K562 (cell line): Measurements from ENCODE around the gene AMH. TPM values are rescaled to one million over a fixed set of nuclear protein-coding genes. Genes with fewer than 3 reads are reported as not detected.
A peak's percentile ranks its signal among the peaks of the same experiment; 100 is the strongest.

Source experiments
- ATAC-seq: fragments of 200-7000 bp; cut with Tn5 transposase; 3 replicates; pipeline ENCODE4 v1.9.1; 2020; ENCODE audit warnings: moderate library complexity
- BruUV-seq: library from RNA; stranded (reverse); fragments of 400-500 nt; replicated peaks from 2 replicates; lab custom pipeline; 2021; lab: Mats Ljungman, UMichigan
- CTCF ChIA-PET: fragments of 300-600 bp; formaldehyde crosslinking; extraction: SDS; loops from one replicate; lab custom pipeline; 2021; ENCODE audit warnings: low intra/inter-chr PET ratio; lab: Yijun Ruan, JAX
- POLR2A ChIA-PET: fragments of 300-600, 350-650 bp; sonication (Branson Sonifier 250); formaldehyde crosslinking; extraction: SDS; loops from one replicate; lab custom pipeline; 2021; ENCODE audit warnings: antibody characterized with exemption, inconsistent platforms; lab: Yijun Ruan, JAX
- DNase-seq, 4 experiments: peaks; one replicate each; pipeline versions ENCODE4 v3.0.0 to v3.0.0-alpha.2; 2011 to 2018; ENCODE audit warnings: low spot score in 3 of 4, mixed read lengths in 3 of 4; ENCODE audit errors: extremely low read depth in 1 of 4
- FAIRE-seq: peaks from 2 replicates; lab custom pipeline; 2011; peaks lifted over from hg19 to GRCh38; lab: Jason Lieb, UNC
- H2AFZ ChIP-seq: 2 replicates; pipeline ENCODE4 v1.6.0; 2011; ENCODE audit warnings: low read depth, low read length, control low read depth, inconsistent platforms
- H3K27ac ChIP-seq: fragments of 200-600 bp; 3 replicates; pipeline ENCODE4 v1.8.0; 2011; ENCODE audit warnings: low read depth, mild to moderate bottlenecking, control low read depth, inconsistent platforms, low read length, moderate library complexity, mixed read lengths; ENCODE audit errors: extremely low read depth
- H3K27me3 ChIP-seq, 2 experiments: fragments of 300-600 bp in 1 of 2; 2 replicates in 1 of 2; 3 replicates in 1 of 2; pipeline versions ENCODE4 v1.6.0 to v1.8.0; 2011; ENCODE audit warnings: inconsistent platforms in 2 of 2, low read length in 2 of 2, mild to moderate bottlenecking in 1 of 2, mixed read lengths in 1 of 2, moderate library complexity in 1 of 2; ENCODE audit not compliant: control insufficient read depth in 2 of 2, insufficient read depth in 2 of 2
- H3K36me3 ChIP-seq: fragments of 300-600 bp; 3 replicates; pipeline ENCODE4 v1.8.0; 2011; ENCODE audit warnings: mild to moderate bottlenecking, low read length, inconsistent platforms; ENCODE audit not compliant: control insufficient read depth, insufficient read depth
- H3K4me1 ChIP-seq, 2 experiments: fragments of 200-600 bp in 1 of 2; replicated peaks in 1 of 2; 2 replicates in 1 of 2; 3 replicates in 1 of 2; pipeline versions ENCODE4 v1.5.1 to v1.8.0; 2011; ENCODE audit warnings: inconsistent platforms in 2 of 2, low read length in 2 of 2, mild to moderate bottlenecking in 1 of 2, mixed read lengths in 1 of 2, moderate library complexity in 1 of 2; ENCODE audit not compliant: control insufficient read depth in 2 of 2, insufficient read depth in 2 of 2
- H3K4me2 ChIP-seq: 2 replicates; pipeline ENCODE4 v1.6.1; 2011; ENCODE audit warnings: low read length, control low read depth, inconsistent platforms, mixed read lengths; ENCODE audit not compliant: insufficient read depth
- H3K4me3 ChIP-seq: fragments of 200-600 bp; sonication (generic), shearing (Covaris generic); 2 replicates; pipeline ENCODE4 v1.5.1; 2016; ENCODE audit warnings: control low read depth, inconsistent platforms
- H3K79me2 ChIP-seq: fragments of 200-600 bp; 3 replicates; pipeline ENCODE4 v1.8.0; 2011; ENCODE audit warnings: low read length, inconsistent platforms; ENCODE audit not compliant: control insufficient read depth, insufficient read depth
- H3K9ac ChIP-seq, 2 experiments: 2 replicates each; pipeline versions ENCODE4 v1.6.0 to v1.6.1; 2011; ENCODE audit warnings: low read depth in 2 of 2, low read length in 2 of 2, control low read depth in 1 of 2, inconsistent platforms in 1 of 2, mild to moderate bottlenecking in 1 of 2, mixed read lengths in 1 of 2; ENCODE audit not compliant: insufficient read depth in 1 of 2
- H3K9me1 ChIP-seq: one replicate; pipeline ENCODE4 v1.6.0; 2011; ENCODE audit warnings: inconsistent platforms, mild to moderate bottlenecking, low read length, moderate library complexity; ENCODE audit not compliant: control insufficient read depth, insufficient read depth
- H3K9me3 ChIP-seq: replicated peaks from 2 replicates; pipeline ENCODE4 v1.5.1; 2011; ENCODE audit warnings: low read depth, low read length, inconsistent platforms; ENCODE audit not compliant: control insufficient read depth, insufficient read depth
- H4K20me1 ChIP-seq: replicated peaks from 2 replicates; pipeline ENCODE4 v1.6.1; 2011; ENCODE audit warnings: low read length, inconsistent platforms, mixed read lengths; ENCODE audit not compliant: control insufficient read depth, insufficient read depth
- BRF1 ChIP-seq: IDR thresholded peaks from 3 replicates; pipeline ENCODE4 v1.6.1; 2011; ENCODE audit warnings: borderline replicate concordance, mild to moderate bottlenecking; ENCODE audit not compliant: insufficient read length; ENCODE audit errors: extremely low read depth
- GTF2E2 ChIP-seq: fragments of 200-800 bp; sonication (Bioruptor generic); IDR thresholded peaks from 2 replicates; pipeline ENCODE4 v1.6.1; 2016; ENCODE audit warnings: missing genetic modification characterization, missing compliant biosample characterization
- KLF16 ChIP-seq: IDR thresholded peaks from 2 replicates; pipeline ENCODE4 v1.6.1; 2016; ENCODE audit warnings: antibody characterized with exemption
- NR2F6 ChIP-seq: fragments of 450-650 bp; formaldehyde crosslinking; IDR thresholded peaks from 2 replicates; pipeline ENCODE4 v1.4.0; 2020; ENCODE audit warnings: mild to moderate bottlenecking
- POLR2G ChIP-seq: fragments of 200-400 bp; formaldehyde crosslinking; IDR thresholded peaks from 2 replicates; pipeline ENCODE4 v1.6.1; 2017; ENCODE audit warnings: low read depth, mild to moderate bottlenecking, antibody characterized with exemption, low read length, moderate library complexity
- PRDM10 ChIP-seq: fragments of 450-650 bp; IDR thresholded peaks from 2 replicates; pipeline ENCODE4 v1.6.1; 2018; ENCODE audit not compliant: partially characterized antibody
- RAD51 ChIP-seq: fragments of 450-650 bp; IDR thresholded peaks from 2 replicates; pipeline ENCODE4 v1.7.1; 2016; ENCODE audit warnings: low read depth, mild to moderate bottlenecking, borderline replicate concordance
- RBFOX2 ChIP-seq: fragments of 200-400 bp; formaldehyde crosslinking; IDR thresholded peaks from 2 replicates; pipeline ENCODE4 v1.6.1; 2017; ENCODE audit warnings: low read depth, mild to moderate bottlenecking, low read length, moderate library complexity
- RBM22 ChIP-seq: fragments of 200-400 bp; formaldehyde crosslinking; IDR thresholded peaks from 2 replicates; pipeline ENCODE4 v1.6.1; 2018; ENCODE audit warnings: low read length, low read depth; ENCODE audit not compliant: poor library complexity, severe bottlenecking
- RUNX1 ChIP-seq: sonication (generic); IDR thresholded peaks from 2 replicates; pipeline ENCODE4 v1.6.1; 2016; ENCODE audit warnings: antibody characterized with exemption, low read depth
- SMC3 ChIP-seq: conservative IDR thresholded peaks from 2 replicates; pipeline ENCODE4 v1.6.1; 2011; ENCODE audit warnings: low read depth, low read length, improper control_type of control experiment; ENCODE audit not compliant: insufficient read depth
- SUPT5H ChIP-seq: fragments of 450-650 bp; IDR thresholded peaks from 2 replicates; pipeline ENCODE4 v1.6.1; 2016
- XRCC4 ChIP-seq: IDR thresholded peaks from one replicate; pipeline ENCODE4 v1.6.1; 2011; ENCODE audit not compliant: insufficient read depth, insufficient read length; ENCODE audit errors: extremely low read depth
- ZNF143 ChIP-seq: sonication (generic); formaldehyde crosslinking; IDR thresholded peaks from 2 replicates; pipeline ENCODE4 v1.9.0; 2022; ENCODE audit warnings: mild to moderate bottlenecking, missing genetic modification reagents
- ZNF395 ChIP-seq: fragments of 200-800 bp; sonication (Bioruptor generic); IDR thresholded peaks from 2 replicates; pipeline ENCODE4 v1.6.1; 2017; ENCODE audit warnings: missing genetic modification characterization, missing compliant biosample characterization
- WGBS: fragments of 100-300 bp; shearing (Covaris generic); methylation state at CpG from one replicate; pipeline ENCODE4 v1.1.6; 2016; ENCODE audit warnings: low coverage, mixed read lengths; ENCODE audit not compliant: insufficient coverage; ENCODE audit errors: missing lambda C conversion rate; 5-methylcytosine and 5-hydroxymethylcytosine counted together
- in situ Hi-C: fragments of 300-500 bp; cut with MboI; formaldehyde crosslinking; loops from 4 replicates; pipeline ENCODE4 v1.15.0; 2018; ENCODE audit warnings: inconsistent platforms, mixed read lengths
- intact Hi-C: fragments of 100-400 bp; cut with micrococcal nuclease; formaldehyde crosslinking; loops from 2 replicates; pipeline ENCODE4 v1.14.2; 2022
- polyA plus RNA-seq, 8 experiments: library from polyadenylated mRNA; depleted of rRNA in 4 of 8; stranded (reverse) in 5 of 8; unstranded in 3 of 8; fragments of >200 nt; fragmentation: Nextera tagmentation in 2 of 8; fragmentation: Illumina TruSeq in 1 of 8; extraction: Ambion mirVana in 2 of 8; extraction: Trizol in 1 of 8; gene quantifications; 2 replicates each; pipeline versions ENCODE4 v1.2.1 to v1.2.3, GENCODE V29; 2011 to 2014; ENCODE audit warnings: inconsistent platforms in 1 of 8, missing spikeins in 1 of 8
- total RNA-seq, 7 experiments: library from RNA; depleted of rRNA in 6 of 7; stranded (reverse); fragments of >200 nt in 6 of 7; fragmentation: Illumina TruSeq in 2 of 7; extraction: Trizol in 2 of 7; gene quantifications; 2 replicates each; pipeline versions ENCODE4 v1.2.1 to v1.2.3, GENCODE V29; 2011 to 2021; ENCODE audit warnings: low replicate concordance in 1 of 7
- TF ChIP-seq, protein P1 (sequence below): fragments of 450-650 bp; IDR thresholded peaks from 2 replicates; pipeline ENCODE4 v1.6.1; 2016; ENCODE audit warnings: missing biosample characterization, missing genetic modification characterization

Gene AMH
- total and polyA plus RNA-seq, 9 of the 15 experiments (the other 6 are each of a cell fraction or from before 2014, with no cell fraction given): 0.29 to 27.4 (median 2.6) TPM; not detected in 2

DNA sequence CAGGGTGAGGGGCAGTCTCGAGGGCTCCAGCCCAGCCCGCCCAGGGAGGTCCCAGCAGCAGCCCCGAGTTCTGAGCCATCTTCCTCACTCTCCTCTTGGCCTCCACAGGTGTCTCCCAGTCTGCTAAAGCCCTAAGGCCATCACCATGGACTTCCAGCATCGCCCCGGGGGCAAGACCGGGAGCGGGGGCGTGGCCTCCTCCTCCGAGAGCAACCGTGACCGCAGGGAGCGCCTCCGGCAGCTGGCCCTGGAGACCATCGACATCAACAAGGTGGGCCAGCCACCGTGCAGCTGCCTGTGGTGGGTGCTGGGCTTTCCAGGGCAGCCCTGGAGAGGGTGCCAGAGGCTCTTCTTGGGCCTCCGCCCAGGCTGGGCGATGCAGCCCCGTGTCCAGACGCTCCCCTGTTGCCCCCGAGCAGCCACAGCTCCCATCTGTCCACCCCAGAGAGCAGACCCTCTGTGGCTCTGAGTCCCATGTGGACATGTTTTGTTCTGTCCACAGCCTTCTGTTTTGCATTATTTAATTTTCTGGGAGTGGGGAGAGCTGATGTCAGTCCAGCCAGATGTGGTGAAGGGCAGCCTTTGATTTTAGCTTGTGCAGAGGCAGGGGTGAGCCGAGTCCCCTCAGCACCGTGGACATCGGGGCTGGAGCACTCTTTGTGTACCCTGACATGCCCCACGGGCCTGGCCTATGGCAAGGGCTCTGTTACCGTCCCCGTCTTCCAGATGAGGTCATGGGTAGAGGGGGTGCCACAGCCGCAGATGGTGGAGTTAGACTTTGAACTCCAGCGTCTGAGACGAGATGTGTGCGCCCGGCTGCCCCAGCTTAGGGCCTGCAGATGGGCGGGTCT is 5.6 kb upstream of the AMH start:
- H3K4me2 ChIP-seq: no peak overlapping the region
- no peak overlapping the region for H3K4me3 ChIP-seq
- peaks cover 58% of the 10 kb centered on the region for H3K79me2 ChIP-seq
- H3K27me3 ChIP-seq: no peaks in the 10 kb centered on the region
- peaks cover 18 to 68% of the 10 kb centered on the region in 2 experiments for H3K4me1 ChIP-seq
- no TSS peak for BruUV-seq
- DNase-seq (no peak), FAIRE-seq (no peak), ATAC-seq (no peak)
- H4K20me1 ChIP-seq: peaks cover 46% of the 10 kb centered on the region
- H3K9me1 ChIP-seq: peaks cover 19% of the 10 kb centered on the region
- intact Hi-C loops: no loop called here
- no peak overlapping the region for H3K27ac ChIP-seq
- H3K9ac ChIP-seq: peak overlapping the region in 1 of 2 experiments; percentile 27; a peak in 1 of 4 replicates
- no peaks in the 10 kb centered on the region for H3K9me3 ChIP-seq
- POLR2A ChIA-PET: interaction anchor here (0.6 to 0.9 kb wide), 2 partner anchors 9 to 12 kb away, joined by 3 read pairs; no protein-coding TSS in a partner anchor
- H3K36me3 ChIP-seq: peaks cover 87% of the 10 kb centered on the region; the same call in 2 of the 3 replicates
- CTCF ChIA-PET: interaction anchor here (0.6 kb wide), 1 partner anchor 144 kb away, joined by 3 read pairs; no protein-coding TSS in a partner anchor
- in situ Hi-C loops: no loop called here
- no peak overlapping the region for H2AFZ ChIP-seq
- WGBS: 88% methylated on average over 25 of the region's 32 CpGs
- TF ChIP-seq ZNF143 (no peak), SUPT5H (no peak), RBFOX2 (peak; percentile 33; the same call in 1 of the 2 replicates), RAD51 (no peak), BRF1 (no peak), RUNX1 (no peak), XRCC4 (no peak), RBM22 (peak; percentile 76), POLR2G (peak; percentile 61; the same call in 1 of the 2 replicates), PRDM10 (no peak), ZNF395 (CRISPR knock-in tag) (no peak), KLF16 (no peak), NR2F6 (CRISPR knock-in tag) (no peak), SMC3 (no peak), GTF2E2 (tag) (no peak)
- TF ChIP-seq, protein P1, sequence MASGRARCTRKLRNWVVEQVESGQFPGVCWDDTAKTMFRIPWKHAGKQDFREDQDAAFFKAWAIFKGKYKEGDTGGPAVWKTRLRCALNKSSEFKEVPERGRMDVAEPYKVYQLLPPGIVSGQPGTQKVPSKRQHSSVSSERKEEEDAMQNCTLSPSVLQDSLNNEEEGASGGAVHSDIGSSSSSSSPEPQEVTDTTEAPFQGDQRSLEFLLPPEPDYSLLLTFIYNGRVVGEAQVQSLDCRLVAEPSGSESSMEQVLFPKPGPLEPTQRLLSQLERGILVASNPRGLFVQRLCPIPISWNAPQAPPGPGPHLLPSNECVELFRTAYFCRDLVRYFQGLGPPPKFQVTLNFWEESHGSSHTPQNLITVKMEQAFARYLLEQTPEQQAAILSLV: no peak
